ENCODE measurements around the gene CAMK2A.

GRCh38 chr5:150278046-150278730, 11.4 kb downstream of the CAMK2A start:
- TF ChIP-seq CTCF (IDR thresholded peaks at IDR 0.05) (no peak), ZFX (IDR thresholded peaks at IDR 0.05; ENCODE audit: borderline replicate concordance) (no peak)
